Activated T-helper 1 cell treated with anti-CD3 and anti-CD28 coated beads, Interleukin-2, amount 50 U/mL, for 16 hours (primary cell): ENCODE results near the gene RLF.
"Not testable (repeated sequence)": the region's sequence is repeated elsewhere in the genome, so short reads cannot be mapped to it uniquely, and the experiment has no call there.

Experiments used
- DNase-seq, 2 donors: peaks; one replicate each; pipeline ENCODE4 v3.0.0-alpha.2; 2020; ENCODE audit warnings: low read depth in 1 of 2, low spot score in 1 of 2

Gene RLF

GRCh38 chr1:40171036-40171435, 9.8 kb downstream of the RLF start:
- no peak for DNase-seq

DNA sequence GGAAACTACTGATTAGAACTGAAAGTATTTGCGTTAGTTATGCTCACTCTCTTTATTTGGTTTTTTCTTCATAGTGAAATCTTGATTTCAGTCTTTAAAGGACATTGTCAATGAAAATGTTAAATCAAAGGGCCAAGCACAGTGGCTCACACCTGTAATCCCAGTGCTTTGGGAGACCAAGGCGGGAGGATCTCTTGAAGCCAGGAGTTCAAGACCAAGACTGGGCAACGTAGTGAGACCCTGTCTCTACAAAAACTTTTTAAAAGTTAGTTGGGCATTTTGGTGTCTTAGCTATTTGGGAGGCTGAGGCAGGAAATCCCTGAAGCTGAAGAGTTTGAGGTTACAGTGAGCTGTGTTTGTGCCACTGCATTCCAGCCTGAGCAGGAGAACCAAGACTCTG, 13.6 kb downstream of the RLF start:
- DNase-seq: no peak

DNA sequence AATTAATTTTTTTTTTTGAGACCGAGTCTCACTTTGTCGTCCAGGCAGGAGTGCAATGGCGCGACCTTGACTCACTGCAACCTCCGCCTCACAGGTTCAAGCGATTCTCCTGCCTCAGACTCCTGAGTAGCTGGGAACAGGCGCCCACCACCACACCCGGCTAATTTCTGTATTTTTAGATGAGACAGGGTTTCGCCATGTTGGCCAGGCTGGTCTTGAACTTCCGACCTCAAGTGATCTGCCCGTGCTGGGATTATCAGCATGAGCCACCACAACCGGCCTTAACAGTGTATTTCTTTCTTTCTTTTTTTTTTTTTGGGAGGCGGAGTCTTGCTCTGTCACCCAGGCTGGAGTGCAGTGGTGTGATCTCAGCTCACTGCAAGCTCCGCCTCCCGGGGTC, 15.8 kb downstream of the RLF start:
- not testable (repeated sequence) for DNase-seq

DNA sequence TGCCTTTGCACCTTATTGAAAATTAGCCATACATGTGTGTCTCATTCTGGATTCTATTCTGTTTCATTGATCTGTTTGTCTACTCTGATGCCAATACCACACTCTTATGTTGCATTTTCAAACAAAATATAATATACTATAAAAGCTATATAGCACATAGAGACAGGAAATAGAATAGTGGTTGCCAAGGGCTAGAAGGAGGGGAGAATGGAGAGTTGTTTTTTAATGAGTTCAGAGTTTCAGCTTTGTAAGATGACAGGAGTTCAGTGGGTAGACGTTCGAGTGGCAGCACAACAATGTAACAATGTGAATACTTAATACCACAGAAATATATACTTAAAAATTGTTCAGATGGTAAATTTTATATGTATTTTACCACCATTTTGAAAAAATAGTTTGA, 17.0 kb downstream of the RLF start:
- no peak for DNase-seq

DNA sequence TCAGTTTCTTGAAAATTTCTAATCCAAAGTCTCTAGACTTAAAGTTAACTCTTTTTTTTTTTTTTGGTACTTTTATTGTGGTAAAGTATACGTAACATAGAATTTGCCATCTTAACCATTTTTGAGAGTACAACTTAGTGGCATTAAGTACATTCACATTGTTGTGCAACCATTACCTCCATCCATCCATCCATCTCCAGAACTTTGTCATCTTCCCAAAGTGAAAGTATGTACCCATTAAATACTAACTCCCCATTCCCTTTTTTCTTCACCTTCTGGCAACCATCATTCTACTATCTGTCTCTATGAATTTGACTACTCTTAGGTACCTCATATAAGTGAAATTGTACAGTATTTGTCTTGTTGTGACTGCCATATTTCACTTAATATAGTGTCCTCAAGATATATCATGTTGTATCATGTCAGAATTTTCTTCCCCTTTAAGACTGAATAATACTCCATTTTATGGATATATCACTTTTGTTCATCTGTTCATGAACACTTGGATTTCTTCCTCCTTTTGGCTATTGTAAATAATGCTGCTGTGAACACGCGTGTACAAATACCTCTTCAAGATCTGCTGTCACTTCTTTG, 18.4 kb downstream of the RLF start:
- DNase-seq: no peak

DNA sequence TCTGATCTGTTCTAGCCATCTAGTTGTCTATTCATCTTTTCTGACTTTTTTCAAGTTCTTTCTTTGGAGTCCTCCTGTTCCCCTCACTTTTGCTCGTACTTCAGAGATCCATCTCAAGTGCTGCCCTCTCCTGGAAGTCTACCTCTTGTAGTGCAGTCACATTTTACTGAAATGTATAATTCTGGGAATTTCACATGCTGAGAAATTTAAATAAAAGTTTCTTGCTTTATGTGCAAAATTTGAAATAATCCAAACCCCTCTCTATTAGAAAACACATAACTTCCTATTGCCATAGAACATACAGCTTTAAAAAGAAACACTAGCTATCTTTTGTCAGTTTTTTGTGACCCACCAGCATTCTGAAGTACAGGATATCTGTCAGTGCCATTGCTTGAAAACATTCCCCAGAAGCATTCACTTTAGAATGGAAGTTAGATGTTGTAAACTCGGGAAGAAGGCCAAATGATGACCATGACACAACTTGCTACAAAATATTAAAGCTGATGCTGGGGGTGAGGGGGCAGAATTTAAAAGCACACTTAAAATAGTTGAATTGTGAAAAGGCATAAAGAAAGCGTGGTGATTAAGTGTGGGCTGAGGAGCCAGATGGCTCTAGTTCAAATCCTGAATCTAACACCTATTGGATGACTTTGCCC, 22.0 kb downstream of the RLF start:
- DNase-seq: no peak

GRCh38 chr1:40184193-40184592, 23.0 kb downstream of the RLF start:
- no peak for DNase-seq

GRCh38 chr1:40185951-40186864, 25.0 kb downstream of the RLF start:
- peak in 1 of 2 donors; percentile 14 for DNase-seq

GRCh38 chr1:40187399-40187798, 26.2 kb downstream of the RLF start:
- DNase-seq: no peak

DNA sequence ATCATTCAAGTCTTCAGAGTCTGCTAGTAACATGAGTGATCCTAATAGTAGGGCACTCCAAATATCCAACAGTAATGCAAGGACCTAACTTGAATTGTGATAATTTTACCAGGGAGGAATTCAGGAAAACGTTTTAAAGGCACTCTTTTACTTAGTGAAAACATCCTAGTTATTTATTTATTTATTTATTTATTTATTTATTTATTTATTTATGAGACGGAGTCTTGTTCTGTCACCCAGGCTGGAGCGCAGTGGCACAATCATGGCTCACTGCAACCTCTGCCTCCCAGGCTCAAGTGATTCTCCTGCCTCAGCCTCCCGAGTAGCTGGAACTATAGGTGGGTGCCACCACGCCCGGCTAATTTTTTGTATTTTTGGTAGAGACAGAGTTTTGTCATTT, 33.5 kb downstream of the RLF start:
- DNase-seq: not testable (repeated sequence)

GRCh38 chr1:40197656-40198055, 36.5 kb downstream of the RLF start:
- DNase-seq: no peak

DNA sequence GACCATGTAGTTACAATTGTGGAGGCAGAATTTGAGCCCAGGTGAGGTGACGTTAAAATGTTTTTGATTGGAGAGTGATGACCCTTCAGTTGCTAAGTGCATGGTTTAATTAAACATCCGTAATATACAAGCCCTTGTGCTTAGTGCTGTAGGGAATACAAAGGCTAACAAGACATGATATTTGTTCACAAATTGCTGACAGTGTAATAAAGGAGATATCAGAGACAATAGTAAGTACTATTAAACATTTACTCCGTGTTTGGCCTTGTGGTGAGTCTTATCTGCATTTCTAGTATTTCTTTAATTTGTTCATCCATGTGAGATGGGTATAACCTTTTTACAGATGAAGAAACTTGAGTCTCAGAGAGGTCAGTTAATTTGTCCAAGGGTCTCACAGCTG, 37.9 kb downstream of the RLF start:
- DNase-seq: no peak

DNA sequence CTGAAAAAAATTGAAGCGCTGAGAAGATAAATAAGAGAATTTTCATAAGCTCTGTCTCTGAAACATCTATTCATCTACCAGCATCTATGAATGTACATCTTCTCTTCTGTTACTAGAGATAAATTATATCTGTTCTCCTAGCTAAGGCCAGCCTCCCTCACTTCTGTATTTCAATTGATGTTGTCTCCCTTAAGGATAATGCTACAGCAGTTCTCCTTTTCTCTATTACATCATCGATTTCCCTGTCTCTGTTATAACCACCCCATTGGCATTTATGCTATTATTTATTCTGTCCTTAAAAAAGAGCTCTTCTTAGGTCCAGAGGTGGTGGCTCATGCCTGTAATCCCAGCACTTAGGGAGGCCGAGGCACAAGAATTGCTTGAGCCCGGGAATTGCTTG, 43.7 kb downstream of the RLF start:
- DNase-seq: no peak

DNA sequence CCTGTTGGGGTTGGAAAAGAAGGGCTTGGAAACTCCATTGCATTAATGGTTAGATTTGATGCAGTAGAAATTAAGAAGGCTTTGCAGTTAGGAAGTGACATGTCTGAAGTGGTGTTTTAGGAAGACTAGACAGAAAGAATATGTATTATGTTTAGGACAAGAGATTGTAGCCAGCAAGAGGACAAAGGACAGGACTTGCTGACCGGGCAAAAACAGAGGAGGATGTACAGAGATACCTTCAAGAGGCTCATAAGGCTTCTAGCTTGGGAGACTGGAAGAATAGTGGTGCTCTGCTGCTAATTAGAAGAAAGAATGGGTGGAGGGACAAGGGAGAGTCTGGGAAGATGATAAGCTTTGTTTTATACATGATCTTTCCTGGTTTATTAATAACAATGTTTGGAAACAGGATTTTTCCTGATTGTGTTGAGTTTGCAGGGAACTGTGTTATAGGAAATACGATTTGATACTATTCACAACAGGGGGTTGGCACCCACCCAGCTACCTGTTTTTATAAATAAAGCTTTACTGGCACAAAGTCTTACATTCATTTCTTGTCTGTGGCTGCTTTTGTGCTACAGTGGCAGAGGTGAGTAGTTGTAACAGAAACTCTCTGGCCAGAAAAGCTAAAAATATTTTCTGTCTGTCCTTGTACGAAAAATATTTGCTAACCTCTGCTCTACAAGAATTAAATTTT, 49.5 kb downstream of the RLF start:
- DNase-seq: no peak

DNA sequence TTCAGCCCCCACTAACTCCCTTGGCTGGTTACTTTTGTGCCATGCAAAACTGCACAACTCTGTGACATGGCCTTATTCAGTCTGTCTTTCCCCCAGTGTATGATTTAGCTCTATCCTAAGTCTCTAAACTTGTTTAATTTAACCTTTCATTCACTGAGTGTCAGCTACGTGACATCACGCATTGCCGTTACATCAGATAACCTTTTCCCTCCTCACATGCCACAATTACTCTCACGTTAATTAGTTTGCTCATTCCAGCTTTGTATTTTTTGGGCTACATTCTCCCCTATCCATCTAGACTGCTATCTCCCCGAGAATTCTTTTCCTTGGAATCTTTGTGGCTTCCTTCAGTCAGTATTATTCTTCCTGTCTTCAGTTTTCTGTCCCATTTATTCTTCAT, 57.1 kb downstream of the RLF start:
- no peak for DNase-seq

DNA sequence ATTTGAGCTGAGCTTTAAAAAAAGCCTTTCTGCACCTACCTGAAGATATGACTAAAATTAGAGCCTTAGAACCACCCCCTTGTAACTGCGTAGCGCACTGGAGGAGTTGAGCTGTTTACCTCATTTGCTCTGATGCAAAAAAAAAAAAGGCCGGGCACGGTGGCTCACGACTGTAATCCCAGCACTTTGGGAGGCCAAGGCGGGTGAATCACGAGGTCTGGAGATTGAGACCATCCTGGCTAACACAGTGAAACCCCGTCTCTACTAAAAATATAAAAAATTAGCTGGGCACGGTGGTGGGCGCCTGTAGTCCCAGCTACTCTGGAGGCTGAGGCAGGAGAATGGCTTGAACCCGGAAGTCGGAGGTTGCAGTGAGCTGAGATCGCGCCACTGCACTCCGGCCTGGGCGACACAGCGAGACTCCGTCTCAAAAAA, 60.3 kb downstream of the RLF start:
- DNase-seq: not testable (repeated sequence)

DNA sequence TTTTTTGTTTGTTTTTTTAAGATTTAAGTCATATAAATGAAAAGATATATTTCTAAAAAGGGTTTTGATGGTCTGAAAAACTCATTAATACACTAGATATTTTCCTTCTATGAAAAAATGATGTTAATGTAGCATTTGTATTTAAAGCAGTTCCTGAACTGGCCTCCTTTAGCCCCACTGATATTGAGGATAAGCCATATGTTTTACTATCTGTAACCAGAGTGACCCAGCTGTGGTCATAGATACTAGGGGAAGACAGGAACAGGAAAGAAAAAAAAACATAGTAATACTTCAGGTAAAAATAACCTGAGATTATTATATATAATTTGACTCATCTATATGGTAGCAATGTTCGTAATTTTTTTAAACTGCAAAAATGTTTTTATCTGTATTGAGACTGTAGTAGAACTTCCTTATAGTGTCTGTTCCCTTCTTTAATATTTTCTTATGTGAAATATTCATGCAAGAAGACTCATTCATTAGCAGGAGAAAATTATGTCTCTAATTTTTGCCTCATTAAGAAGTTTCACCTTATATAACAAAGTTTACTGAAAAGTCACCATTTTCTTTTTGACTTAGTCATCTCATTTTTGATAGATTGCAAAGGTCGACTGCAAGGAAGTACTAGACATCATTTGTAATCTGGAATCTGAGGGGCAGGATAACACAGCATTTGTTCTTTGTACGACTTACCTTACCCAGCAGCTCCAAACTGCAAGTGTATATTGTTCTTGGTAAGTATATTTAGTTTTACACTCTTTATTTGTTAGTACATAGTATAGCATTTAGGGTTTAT, 61.0 kb downstream of the RLF start:
- no peak for DNase-seq

GRCh38 chr1:40224040-40224439, 62.9 kb downstream of the RLF start:
- no peak for DNase-seq

- no peak for DNase-seq
Measured at GRCh38 chr1:40226192-40226591, 65.0 kb downstream of the RLF start.

GRCh38 chr1:40232444-40232843, 71.3 kb downstream of the RLF start:
- peak in 1 of 2 donors; percentile 12 for DNase-seq

GRCh38 chr1:40239626-40240025, 78.4 kb downstream of the RLF start:
- DNase-seq: no peak
